B cell (primary cell): ENCODE results near the gene PLAAT4.
"Not testable (repeated sequence)": the region's sequence is repeated elsewhere in the genome, so short reads cannot be mapped to it uniquely, and the experiment has no call there.

ENCODE experiments used
- CTCF ChIP-seq: fragments of 200-600 bp; IDR thresholded peaks from one replicate; pipeline ENCODE4 v1.8.0; 2022; ENCODE audit warnings: antibody characterized with exemption, mild to moderate bottlenecking
- EZH2 ChIP-seq: IDR thresholded peaks from 2 replicates; pipeline ENCODE4 v1.6.1; 2012; ENCODE audit warnings: borderline replicate concordance, low read depth, mild to moderate bottlenecking, moderate library complexity, low read length; ENCODE audit not compliant: insufficient read depth, poor library complexity, severe bottlenecking

- TF ChIP-seq CTCF, EZH2: not testable (repeated sequence)
Measured at GRCh38 chr11:63578882-63579281, 42.3 kb downstream of the PLAAT4 start.
